Keratinocyte (primary cell): ENCODE results near the gene SPATA20.

Experiments used
- CTCF ChIP-seq, 3 experiments: IDR thresholded peaks in 1 of 3; conservative IDR thresholded peaks in 1 of 3; optimal IDR thresholded peaks in 1 of 3; 2 replicates in 2 of 3; 3 replicates in 1 of 3; pipeline versions ENCODE3 to v1.5.1; 2011; ENCODE audit warnings: low read length in 3 of 3, mild to moderate bottlenecking in 3 of 3, moderate library complexity in 2 of 3, control low read depth in 1 of 3, inconsistent platforms in 1 of 3; ENCODE audit not compliant: insufficient read depth in 2 of 3; ENCODE audit errors: extremely low read depth in 1 of 3
- EZH2 ChIP-seq: IDR thresholded peaks from one replicate; pipeline ENCODE4 v1.6.1; 2012; ENCODE audit warnings: inconsistent platforms, mild to moderate bottlenecking, low read length, moderate library complexity

GRCh38 chr17:50551433-50551815, 4.5 kb downstream of the SPATA20 start:
- TF ChIP-seq CTCF (optimal IDR thresholded peaks at IDR 0.05 in 1 of 3, IDR thresholded peaks at IDR 0.05 in 1 of 3, conservative IDR thresholded peaks at IDR 0.05 in 1 of 3; ENCODE audit: extremely low read depth in 1 of 3, insufficient read depth in 2 of 3, low read length in 3 of 3) (no peak), EZH2 (no peak)
